ENCODE results near the gene KIF16B.

DNA sequence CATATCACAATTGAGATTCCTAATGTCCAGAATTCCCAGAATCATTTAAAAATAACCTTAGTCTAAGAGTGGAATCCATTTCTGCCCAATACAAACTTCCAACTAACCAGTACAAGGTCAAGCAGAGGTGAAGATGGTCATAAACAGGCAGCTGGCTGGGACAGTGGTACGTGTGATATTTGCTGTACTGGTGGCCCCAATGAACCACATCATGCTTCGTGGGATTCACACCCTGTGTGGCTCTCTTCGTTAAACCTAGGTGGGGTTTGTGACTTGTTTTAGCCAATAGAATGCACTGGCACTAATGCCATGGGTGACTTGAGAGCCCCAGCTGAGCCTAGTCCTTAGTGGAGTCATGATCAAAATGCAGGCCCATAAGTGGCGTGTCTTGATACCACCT is 286.6 kb downstream of the KIF16B start:
- no peak for TF ChIP-seq CTCF (IDR thresholded peaks at IDR 0.05)
- TF ChIP-seq POLR2A (IDR thresholded peaks at IDR 0.05), result no peak
